ENCODE measurements around the gene OMG. TPM values are rescaled to one million over a fixed set of nuclear protein-coding genes. Genes with fewer than 3 reads are reported as not detected.

OMG gene
- total RNA-seq, 6 experiments from 2014 or later, result 0.26 TPM; not detected in 5

DNA sequence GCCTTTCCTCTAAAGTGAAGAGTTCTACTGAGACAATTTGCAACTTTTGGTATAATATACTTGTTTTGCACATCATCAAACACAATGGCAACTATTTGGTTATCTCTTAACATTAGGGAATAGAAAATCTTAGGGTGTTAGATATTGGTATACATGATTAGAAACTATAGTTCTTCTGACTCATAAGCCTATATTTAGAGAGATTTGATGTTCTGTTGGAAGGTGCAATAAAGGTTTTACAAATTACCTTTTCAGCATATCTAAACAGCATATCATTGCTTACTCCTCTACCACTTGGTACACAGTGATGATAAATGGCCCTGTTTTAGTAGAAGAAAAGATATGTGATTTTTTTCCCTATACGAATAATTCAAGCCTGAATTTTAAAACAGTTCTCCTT lies 10.6 kb upstream of the OMG start:
- H3K27ac Mint-ChIP-seq, result no peak overlapping the region

DNA sequence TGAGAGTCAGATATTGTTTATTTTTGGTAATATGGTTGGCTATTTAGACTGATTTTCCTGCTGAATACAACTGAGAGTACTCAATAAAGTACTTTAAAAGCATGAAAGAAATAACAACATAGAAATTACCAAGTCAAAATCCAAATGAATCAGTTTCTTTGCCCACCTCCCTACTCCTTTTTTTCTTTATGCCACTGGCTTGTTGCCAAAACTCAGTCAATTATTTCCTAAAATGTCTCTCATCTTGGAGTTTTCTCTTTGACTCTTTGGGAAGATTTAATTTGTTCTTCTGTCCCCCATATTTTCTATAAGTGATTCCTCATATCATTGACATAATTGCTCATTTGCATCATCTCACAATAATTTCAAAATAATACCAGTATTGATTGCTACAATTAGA lies 2.6 kb upstream of the OMG start:
- no peaks in the 10 kb centered on the region; the same call in 1 of the 2 replicates for H3K27me3 Mint-ChIP-seq (ENCODE audit: insufficient read depth)
- H3K36me3 Mint-ChIP-seq (ENCODE audit: low read depth), result peaks cover 25% of the 10 kb centered on the region
- no peak for DNase-seq
- TF ChIP-seq, protein P1, sequence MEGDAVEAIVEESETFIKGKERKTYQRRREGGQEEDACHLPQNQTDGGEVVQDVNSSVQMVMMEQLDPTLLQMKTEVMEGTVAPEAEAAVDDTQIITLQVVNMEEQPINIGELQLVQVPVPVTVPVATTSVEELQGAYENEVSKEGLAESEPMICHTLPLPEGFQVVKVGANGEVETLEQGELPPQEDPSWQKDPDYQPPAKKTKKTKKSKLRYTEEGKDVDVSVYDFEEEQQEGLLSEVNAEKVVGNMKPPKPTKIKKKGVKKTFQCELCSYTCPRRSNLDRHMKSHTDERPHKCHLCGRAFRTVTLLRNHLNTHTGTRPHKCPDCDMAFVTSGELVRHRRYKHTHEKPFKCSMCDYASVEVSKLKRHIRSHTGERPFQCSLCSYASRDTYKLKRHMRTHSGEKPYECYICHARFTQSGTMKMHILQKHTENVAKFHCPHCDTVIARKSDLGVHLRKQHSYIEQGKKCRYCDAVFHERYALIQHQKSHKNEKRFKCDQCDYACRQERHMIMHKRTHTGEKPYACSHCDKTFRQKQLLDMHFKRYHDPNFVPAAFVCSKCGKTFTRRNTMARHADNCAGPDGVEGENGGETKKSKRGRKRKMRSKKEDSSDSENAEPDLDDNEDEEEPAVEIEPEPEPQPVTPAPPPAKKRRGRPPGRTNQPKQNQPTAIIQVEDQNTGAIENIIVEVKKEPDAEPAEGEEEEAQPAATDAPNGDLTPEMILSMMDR (IDR thresholded peaks at IDR 0.05), result no peak
- no peaks in the 10 kb centered on the region; the same call in 1 of the 2 replicates for H3K9me3 Mint-ChIP-seq
- no peak overlapping the region for H3K4me3 Mint-ChIP-seq
- H3K27ac Mint-ChIP-seq, result no peak overlapping the region
- H3K4me1 Mint-ChIP-seq (ENCODE audit: low read depth), result no peaks in the 10 kb centered on the region

More for the DNA sequence above, 10.6 kb upstream of the OMG start:
- Mint-ChIP-seq H3K27me3 (ENCODE audit: insufficient read depth) (no peaks in the 10 kb centered on the region), H3K4me3 (no peak overlapping the region), H3K9me3 (no peaks in the 10 kb centered on the region; the same call in 1 of the 2 replicates), H3K36me3 (ENCODE audit: low read depth) (peaks cover 38% of the 10 kb centered on the region), H3K4me1 (ENCODE audit: low read depth) (peaks cover 10% of the 10 kb centered on the region; the same call in 1 of the 2 replicates)
- TF ChIP-seq, protein P1 (IDR thresholded peaks at IDR 0.05), result no peak
- no peak for DNase-seq

DNA sequence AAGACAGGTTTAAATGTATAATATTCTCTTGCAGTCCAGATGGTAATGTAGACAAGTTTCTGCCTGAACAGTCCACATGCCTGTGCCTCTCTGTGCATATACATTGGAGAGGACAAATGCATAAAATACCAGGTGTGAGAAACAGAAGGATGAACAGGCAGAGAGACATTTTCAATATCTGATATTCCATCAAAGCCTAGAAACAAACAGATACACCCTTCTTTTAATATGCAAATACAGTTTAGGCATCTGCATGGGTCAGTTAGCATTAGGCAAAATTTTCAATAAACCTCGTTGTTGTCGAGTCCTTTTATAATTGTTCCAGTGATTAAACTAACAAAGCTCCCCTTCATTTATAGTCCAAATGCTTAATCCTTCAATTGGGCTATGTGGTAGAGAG lies 897 bp downstream of the OMG start:
- no peak overlapping the region for H3K27ac Mint-ChIP-seq
- H3K4me3 Mint-ChIP-seq, result no peak overlapping the region
- TF ChIP-seq, protein P1 (IDR thresholded peaks at IDR 0.05), result no peak

DNA sequence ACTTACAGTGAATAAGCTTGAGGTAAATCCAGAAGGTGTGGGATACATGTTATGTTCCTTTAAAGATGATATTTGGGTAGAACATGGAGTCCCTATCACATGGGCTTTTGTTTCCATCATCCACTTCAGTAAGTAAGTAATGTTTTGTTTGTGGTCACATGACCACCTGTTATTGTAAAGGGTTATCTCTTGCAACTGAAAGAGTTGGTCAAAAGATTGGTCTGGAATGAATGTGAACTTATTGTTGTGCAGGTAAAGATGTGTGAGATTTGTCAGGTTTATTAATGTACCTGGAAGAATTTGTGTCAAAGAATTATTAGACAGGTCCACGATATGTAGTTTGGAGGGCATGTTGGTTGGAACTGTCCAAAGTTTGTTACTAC lies 1.6 kb downstream of the OMG start:
- Mint-ChIP-seq H3K4me1 (ENCODE audit: low read depth) (peaks cover 10% of the 10 kb centered on the region), H3K27me3 (ENCODE audit: insufficient read depth) (peaks cover 2% of the 10 kb centered on the region; the same call in 1 of the 2 replicates), H3K9me3 (no peaks in the 10 kb centered on the region), H3K36me3 (ENCODE audit: low read depth) (peaks cover 25% of the 10 kb centered on the region), H3K27ac (no peak overlapping the region), H3K4me3 (no peak overlapping the region)
- no peak for DNase-seq
- TF ChIP-seq, protein P1 (IDR thresholded peaks at IDR 0.05), result no peak

More for the DNA sequence above, 897 bp downstream of the OMG start:
- Mint-ChIP-seq H3K9me3 (no peaks in the 10 kb centered on the region), H3K36me3 (ENCODE audit: low read depth) (peaks cover 28% of the 10 kb centered on the region), H3K4me1 (ENCODE audit: low read depth) (peaks cover 7% of the 10 kb centered on the region), H3K27me3 (ENCODE audit: insufficient read depth) (peaks cover 2% of the 10 kb centered on the region; the same call in 1 of the 2 replicates)
- no peak for DNase-seq

DNA sequence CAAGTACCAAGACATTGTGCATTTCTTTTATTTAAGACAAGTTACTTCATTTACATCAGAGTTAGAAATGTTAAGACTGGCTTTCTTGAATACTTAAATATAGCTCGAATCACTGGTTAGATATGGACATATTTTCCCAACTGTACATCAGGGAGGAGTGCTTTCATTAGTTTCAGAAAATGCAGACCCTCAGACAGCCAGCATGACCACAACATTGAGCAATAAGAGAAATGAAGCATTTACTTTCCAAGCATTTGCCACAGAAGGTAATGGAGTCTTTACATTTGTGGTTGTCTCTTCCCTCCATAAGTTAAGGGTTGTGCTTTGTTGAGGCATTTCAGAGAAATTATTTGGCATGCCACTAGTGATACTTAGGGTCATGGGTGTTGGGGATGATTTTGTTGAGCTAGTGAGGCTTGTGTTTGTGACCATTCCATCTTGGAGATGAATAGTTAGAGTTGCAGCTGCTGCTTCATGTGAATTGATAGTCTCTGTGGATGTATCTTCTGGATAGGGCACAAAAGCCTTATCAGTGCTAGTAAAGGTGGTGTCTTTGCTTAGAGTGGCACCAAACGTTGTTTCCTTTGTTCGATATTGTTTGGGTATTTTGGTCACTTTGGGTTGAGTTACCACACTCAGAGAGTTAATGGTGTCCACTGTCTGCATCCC lies 2.1 kb downstream of the OMG start:
- peaks cover 15% of the 10 kb centered on the region for H3K4me1 Mint-ChIP-seq (ENCODE audit: low read depth)
- no peak overlapping the region; the same call in 1 of the 2 replicates for H3K4me3 Mint-ChIP-seq
- no peak overlapping the region for H3K27ac Mint-ChIP-seq
- H3K9me3 Mint-ChIP-seq, result no peaks in the 10 kb centered on the region
- peaks cover 2% of the 10 kb centered on the region; the same call in 1 of the 2 replicates for H3K27me3 Mint-ChIP-seq (ENCODE audit: insufficient read depth)
- DNase-seq, result no peak
- TF ChIP-seq, protein P1 (IDR thresholded peaks at IDR 0.05), result no peak
- peaks cover 21% of the 10 kb centered on the region for H3K36me3 Mint-ChIP-seq (ENCODE audit: low read depth)

Measured in HFFc6 (cell line).